Measurements from ENCODE around the gene CCDC157.

GRCh38 chr22:30371981-30372380 is 15.2 kb downstream of the CCDC157 start:
- TF ChIP-seq CTCF (IDR thresholded peaks at IDR 0.05; ENCODE audit: low read depth, low read length, poor library complexity, severe bottlenecking) (no peak), EZH2phosphoT487 (IDR thresholded peaks at IDR 0.05; ENCODE audit: borderline replicate concordance, low read length) (no peak)

All from DOHH2 (cell line).